Activated CD4-positive, alpha-beta T cell treated with anti-CD3 and anti-CD28 coated beads, Interleukin-2, amount 50 U/mL, for 48 hours (primary cell): ENCODE results near the gene GPR137.

Source experiments
- DNase-seq, 2 experiments: peaks; one replicate each; pipeline ENCODE4 v3.0.0-alpha.2; 2020

GPR137 gene

GRCh38 chr11:64264371-64264852 is 21.2 kb upstream of the GPR137 start:
- no peak for DNase-seq

GRCh38 chr11:64265176-64266160 is 20.2 kb upstream of the GPR137 start:
- DNase-seq: no peak

DNA sequence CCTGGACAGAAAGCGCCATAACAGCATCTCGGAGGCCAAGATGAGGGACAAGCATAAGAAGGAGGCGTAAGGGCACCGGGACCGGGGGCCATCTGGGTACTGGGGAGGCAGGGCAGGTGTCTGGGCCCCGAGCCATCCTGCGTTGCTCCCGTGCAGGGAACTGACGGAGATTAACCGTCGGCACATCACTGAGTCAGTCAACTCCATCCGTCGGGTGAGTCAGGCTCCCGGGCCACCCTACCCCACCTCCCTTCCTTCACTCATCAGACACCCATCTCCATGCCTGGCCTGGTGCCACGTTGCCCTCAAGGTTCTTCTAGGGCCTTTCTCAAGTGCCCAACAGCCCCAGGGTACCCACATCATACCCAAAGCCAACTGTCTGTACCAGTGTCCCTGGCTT is 19.3 kb upstream of the GPR137 start:
- no peak for DNase-seq

- DNase-seq: no peak
These were observed 18.3 kb upstream of the GPR137 start for GRCh38 chr11:64267207-64267945.

DNA sequence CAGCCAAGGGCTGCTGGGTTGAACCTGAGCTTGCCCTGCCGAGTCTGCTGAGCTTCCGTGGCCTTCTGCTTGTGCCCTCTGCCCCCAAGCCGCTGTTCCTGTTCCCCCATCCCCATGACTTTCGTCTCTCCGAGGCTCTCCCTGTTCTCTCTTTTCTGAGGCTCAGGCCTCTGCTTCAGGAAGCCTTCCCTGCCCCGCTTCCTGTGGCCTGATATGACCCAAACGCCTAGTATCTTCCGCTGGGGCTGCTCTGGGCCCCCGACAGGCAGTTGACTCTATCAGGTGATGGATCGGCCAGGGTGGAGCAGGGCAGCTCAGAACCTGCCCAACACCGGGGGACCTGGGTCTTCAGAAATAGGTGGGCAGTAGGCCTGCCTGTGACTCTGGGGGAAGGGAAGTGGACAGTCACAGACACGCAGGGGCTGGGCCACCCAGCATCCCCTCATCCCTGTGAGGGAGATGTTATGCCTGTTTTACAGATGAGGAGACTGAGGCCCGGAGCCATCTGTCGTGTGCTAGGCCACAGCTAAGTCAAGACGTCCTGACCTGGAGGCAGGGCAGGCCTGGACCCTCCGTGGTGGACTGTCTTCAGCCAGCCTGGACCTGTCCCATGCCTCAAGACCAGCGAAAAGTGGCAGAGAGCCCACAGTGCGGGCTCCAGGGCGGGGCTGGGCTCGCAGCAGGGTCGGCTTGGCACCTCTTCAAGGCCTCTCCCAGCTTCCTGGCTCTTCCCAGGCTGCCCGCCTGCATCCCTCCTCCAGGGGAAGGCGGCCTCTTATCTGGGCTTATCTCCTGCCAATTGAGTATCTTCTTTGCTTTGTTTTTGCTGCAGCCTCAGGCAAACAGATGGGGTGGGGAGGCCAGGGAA is 17.4 kb upstream of the GPR137 start:
- DNase-seq: peak in 1 of 2 experiments; percentile 11

- DNase-seq: peak; percentile 56 to 60
These were observed 16.6 kb upstream of the GPR137 start for GRCh38 chr11:64268893-64269539.

DNA sequence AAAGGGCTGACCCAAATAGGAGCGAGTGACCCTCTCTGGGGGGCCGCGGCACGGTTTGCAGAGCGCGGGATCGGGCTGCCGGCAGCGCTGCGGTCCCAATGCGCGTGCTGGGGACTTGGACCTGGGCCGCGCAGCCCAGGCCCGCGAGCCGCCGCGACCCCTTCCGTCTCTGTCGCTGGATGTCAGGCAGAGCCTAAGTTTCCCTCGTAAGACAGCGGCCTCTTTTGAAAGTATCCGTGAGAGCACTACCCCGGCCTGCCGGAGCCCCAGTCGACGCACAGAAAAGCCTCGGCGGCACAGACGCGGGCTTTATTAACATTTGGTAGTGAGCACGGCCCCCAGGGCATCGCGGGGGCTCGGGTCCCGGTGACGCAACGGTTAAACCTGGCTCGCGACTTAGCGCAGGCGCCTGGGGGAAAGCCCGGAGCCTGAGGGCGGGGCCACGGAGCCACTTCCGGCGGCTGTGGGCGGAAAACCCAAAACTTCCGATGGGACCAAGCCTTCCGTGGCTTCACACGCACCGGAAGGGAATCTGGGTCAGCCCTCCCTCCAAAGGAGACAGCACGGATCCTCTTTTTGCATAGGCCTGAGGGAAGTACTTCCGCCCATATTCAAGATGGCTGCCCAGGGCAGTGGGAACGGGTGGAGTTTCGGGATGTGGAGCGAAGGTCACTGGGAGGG is 16.0 kb upstream of the GPR137 start:
- DNase-seq: peak; percentile 98 to 99

DNA sequence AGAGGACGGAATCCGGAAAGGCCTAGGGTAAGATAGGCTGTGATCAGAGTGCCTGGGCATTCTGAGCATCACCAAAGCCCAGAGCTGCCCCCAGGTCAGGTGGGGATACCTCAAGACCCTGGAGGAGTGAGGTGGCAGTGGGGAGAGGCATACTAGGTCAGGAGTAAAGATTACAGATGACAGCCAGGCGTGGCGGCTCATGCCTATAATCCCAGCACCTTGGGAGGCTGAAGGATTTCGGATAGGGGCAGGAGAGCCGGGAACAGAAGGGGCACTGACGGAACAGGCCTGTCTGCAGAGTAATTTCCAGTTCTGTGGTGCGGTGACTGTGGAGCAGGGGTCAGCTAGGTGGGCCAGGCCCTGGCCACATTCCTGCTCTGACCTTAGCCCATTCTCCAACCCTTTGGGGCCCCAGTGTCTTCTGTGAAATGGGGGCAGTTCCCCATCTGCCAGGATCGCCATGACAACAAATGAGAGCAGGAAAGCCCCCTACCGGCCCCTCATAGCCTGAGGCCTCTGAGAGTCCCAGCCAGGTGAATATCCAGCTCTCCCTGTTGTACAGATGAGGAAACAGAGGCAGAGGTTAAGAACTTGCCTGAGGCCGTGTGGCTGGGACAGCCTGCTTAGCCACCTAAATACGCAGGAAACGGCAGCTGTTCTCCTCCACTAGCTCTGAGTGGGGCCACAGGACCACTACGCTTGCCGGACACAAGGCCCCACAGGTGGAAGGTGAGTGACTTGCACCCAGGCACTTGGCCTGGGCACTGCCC is 10.4 kb upstream of the GPR137 start:
- DNase-seq: no peak

DNA sequence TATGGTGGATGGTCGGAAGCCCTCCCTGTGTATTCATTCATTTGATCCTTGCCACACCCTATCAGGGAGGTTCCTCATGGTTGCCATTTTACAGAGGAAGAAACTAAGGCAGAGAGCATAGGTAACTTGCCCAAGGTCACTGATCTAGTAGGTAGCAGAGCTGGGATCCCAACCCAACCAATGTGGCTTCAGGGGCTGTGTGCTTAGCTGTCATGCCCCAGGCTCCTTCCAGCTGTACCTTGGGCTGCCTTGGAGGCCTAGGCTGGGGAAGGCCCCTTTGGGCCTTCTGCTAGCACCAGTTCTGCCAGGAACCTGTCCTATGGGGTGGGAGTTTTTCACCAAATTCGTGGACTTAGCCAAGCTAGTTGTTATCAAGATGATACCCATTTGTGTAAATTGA is 9.8 kb upstream of the GPR137 start:
- DNase-seq: no peak

- DNase-seq: no peak
These were observed 8.8 kb upstream of the GPR137 start for GRCh38 chr11:64276653-64277431.

- DNase-seq: no peak
These were observed 7.0 kb upstream of the GPR137 start for GRCh38 chr11:64278576-64279190.

DNA sequence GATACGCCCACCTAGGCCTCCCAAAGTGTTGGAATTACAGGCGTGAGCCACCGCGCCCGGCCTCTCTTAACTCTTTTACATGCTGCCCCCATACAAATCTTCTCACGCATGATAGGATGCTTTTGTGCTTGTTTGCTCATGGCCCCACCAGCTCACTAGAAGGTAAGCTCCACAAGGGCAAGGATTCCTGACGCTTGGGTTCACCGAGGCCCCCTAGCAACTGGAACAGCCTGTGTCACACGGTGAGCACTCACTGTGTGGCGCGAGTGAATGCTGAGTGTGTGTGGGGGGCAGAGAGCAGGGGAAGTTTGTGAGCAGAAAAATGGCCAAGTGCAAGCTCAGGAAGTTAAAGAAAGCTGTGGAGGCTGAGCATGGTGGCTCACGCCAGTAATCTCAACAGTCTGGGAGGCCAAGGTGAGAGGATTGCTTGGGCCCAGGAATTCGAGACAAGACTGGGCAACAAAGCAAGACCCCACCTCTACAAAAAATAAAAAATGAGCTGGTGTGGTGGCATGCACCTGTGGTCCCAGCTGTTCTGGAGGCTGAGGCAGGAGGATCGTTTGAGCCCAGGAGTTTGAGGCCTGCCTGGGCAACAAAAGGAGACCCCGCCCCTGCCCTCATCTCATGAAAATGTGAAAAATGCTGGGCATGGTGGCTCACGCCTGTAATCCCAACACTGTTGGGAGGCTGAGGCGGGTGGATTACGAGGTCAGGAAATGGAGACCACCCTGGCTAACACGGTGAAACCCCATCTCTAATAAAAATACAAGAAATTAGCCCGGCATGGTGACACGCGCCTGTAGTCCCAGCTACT is 3.5 kb upstream of the GPR137 start:
- no peak for DNase-seq

DNA sequence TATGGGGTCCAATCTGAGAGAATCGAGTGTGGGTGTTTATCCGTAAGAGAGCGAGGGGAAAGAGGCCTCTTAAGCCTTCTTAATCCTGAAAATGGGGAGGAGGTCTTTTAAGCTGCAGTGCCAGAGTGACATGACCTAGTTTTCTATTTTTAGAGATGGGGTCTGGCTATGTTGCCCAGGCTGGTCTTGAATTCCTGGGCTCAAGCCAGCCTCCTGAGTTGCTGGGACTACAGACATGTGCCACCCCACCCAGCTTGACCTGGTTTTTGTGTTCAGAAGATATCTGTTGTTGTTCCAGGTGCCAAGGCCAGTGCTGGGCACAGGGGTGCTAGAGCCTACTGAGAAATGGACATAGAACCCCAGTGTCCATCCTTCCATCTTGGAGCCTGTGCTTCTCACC is 2.6 kb upstream of the GPR137 start:
- DNase-seq: no peak

DNA sequence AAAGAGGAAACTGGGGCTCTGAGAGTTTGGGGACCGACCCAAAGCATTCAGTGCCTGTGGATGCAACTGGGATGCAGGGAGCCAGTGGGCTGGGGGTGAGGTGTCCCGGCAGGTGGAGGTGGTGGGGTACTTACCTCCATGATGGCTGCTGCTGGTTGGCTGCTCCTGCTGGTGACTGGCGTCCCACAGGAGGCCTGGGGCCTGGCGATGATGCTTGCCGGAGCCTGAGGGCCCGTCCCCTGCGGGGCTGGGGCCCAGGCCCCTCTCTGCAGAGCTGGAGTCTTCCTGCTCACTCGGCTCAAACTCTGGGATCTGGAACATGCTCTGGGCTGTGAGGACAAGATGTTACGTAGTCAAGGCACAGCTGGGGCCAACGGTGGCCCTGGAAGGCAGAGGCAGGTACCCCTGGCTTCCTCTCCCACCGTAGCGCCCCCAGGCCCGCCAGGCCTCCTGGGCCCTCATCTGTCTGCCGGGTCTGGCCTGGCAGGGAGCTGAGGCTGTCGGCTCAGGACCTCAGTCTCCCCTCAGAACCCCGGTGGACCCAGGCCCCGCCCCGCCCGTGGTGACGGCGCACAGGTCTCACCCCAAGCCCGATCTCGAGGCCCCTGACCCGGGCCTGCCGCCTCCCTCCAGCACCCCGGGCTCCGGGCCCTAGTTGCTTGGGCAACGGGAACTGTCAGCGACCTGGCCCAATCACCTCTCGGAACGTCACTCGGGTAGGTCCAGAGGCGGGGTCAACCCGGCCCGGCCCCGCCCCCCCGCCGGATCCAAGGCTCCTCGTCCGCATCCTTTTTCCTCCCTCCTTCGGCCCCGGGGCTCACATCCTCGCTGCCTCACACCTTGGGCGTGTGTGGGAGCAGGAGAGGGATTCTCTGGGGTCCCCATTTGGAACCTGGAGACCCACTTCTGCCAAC is 1.3 kb upstream of the GPR137 start, which contains the start of gene BAD:
Gene BAD, minus strand, starts transcription at position 618 of the 914 bp plus-strand sequence. Its CDS starts 297 bp downstream, at position 321.
- DNase-seq: peak; percentile 95

DNA sequence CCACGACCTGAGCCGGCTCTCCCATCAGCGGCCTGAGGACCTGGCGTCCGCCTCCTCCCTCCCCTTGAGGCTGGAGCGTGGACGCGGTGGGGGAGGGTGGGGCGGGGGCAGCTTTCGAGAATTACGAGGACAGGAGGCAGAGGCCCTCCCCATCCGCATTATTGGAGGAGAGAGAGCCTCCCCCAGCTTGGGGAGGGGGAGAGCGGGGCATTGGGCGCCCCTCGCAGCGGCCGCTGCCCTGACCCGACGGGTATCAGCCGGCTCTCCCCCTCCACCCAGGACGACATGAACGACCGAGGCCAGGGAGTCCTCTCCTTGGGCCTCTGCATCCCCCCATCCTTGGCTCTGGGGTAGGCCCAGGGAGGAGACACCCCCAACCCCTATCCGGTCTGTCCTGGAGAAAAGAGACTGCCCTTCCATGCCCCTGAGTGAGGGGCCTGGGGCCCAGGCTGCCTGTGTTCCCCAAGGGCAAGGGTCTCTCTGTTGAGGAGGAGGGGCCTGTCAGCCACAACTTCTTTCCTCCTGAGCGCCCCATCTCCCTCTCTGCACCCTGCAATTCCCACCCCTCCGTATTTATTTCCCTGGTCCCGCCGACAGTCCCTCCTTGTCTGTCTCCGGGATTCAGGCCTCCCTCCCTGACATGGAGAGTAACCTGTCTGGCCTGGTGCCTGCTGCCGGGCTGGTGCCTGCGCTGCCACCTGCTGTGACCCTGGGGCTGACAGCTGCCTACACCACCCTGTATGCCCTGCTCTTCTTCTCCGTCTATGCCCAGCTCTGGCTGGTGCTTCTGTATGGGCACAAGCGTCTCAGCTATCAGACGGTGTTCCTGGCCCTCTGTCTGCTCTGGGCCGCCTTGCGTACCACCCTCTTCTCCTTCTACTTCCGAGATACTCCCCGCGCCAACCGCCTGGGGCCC is 495 bp downstream of the GPR137 start:
- DNase-seq: peak in 1 of 2 experiments; percentile 38

GRCh38 chr11:64286801-64287159 is 1.1 kb downstream of the GPR137 start:
- no peak for DNase-seq
